GM19468 (cell line): ENCODE measurements around the gene GMPR.
"Not testable (repeated sequence)": the region's sequence is repeated elsewhere in the genome, so short reads cannot be mapped to it uniquely, and the experiment has no call there.

Source experiments
- ATAC-seq: cut with Tn5 transposase; IDR thresholded peaks from one replicate; pipeline ENCODE4 v1.9.1; 2021; ENCODE audit warnings: mild to moderate bottlenecking, moderate library complexity, moderate number of reproducible peaks; ENCODE audit not compliant: unreplicated experiment; ENCODE audit errors: extremely low read depth

GMPR gene

GRCh38 chr6:16244446-16244845 lies 6.1 kb downstream of the GMPR start:
- no peak for ATAC-seq

DNA sequence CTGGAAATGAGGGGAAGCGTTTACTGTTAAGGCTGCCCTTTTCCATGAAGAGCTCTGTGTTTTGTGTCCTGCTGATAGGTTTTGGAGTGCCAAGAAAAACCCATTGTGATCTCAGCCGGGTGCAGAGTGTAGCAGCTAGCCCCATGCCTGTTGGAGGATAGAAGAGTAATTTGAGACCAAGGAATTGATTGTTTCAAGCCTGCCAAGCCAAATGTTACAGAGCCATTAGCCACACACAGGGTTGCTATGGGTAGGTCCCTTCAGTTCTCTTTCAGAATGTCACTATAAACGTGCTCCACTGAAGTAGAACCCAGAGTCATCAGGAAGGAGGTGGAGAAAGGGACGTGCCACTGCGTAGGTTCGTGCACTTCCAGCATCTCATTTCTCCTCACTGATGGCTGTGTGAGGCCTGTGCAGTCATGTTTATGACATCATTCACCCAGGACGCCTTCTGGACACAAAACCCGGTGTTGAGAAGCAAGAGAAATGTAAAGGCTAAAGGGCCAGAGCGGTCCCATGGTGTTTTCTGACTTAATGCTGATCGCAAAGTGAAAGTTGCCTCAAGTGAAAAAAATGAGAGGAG lies 6.6 kb downstream of the GMPR start:
- no peak for ATAC-seq

- ATAC-seq, result no peak
Measured at GRCh38 chr6:16248271-16248853, 10.0 kb downstream of the GMPR start.

GRCh38 chr6:16249971-16250370 lies 11.6 kb downstream of the GMPR start:
- ATAC-seq, result no peak

- no peak for ATAC-seq
Measured at GRCh38 chr6:16251706-16252105, 13.3 kb downstream of the GMPR start.

- no peak for ATAC-seq
Measured at GRCh38 chr6:16252686-16253299, 14.4 kb downstream of the GMPR start.

DNA sequence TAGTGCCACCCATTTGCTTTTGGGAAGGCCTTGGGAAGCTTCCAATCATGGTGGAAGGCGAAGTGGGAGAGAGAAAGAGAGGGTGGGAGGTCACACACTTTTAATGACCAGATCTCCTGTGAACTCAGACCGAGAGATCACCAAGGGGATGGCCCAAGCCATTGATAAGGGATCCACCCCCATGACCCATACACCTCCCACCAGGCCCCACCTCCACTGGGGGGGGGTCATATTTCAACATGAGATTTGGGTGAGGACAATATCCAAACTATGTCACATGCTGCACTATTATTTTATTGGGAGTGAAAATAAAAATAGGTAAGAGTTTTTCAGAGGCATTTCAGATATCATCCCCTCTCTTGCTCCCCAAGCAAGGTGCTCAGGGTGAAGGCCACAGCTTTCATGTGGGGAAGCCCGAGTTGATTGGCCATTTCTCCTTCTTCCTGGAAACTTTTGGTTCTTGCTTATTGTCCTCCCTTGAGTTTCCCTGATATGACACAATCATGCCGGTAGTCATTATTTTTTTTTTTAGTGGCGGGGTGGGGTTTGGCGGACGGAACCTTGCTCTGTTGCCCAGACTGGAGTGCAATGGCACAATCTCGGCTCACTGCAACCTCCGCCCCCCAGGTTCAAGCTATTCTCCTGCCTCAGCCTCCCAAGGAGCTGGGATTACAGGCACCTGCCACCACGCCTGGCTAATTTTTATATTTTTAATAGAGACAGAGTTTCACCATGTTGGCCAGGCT lies 15.2 kb downstream of the GMPR start:
- no peak for ATAC-seq

DNA sequence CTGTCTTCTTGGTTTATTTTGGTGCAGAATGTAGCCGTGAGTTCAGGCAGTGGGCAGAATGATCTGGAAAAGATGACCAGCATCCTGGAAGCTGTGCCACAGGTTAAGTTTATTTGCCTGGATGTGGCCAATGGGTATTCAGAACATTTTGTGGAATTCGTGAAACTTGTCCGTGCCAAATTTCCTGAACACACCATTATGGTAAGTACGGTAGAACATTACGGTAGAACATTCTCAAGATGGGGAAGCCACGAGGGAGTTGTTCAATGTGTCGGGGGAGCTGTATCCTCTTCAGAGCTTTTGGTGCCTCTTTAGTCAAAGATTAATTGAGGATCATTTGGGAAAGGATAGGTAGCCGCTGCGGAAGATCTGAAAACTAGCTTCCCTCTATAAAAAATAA lies 16.1 kb downstream of the GMPR start:
- ATAC-seq, result no peak

DNA sequence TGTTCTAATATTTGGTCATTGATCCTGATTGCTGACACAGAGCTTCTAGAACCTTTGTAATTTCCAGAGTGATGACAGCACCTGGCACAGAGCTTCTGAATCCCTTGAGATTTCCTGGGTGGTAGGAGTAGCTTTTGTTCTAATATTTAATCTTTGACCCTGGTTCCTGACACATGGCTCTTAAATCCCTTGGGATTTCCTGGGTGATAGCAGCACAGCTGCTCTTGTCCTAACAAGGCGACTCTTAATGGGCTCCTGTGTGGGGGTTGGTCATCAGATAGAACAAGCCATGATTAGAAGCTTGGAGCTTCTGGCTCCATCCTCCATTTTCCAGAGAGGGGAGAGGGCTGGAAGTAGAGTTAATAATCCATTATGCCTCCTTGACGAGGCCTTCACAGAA lies 18.4 kb downstream of the GMPR start:
- ATAC-seq, result no peak

- ATAC-seq, result no peak
Measured at GRCh38 chr6:16257999-16258708, 19.8 kb downstream of the GMPR start.

GRCh38 chr6:16258709-16259075 lies 20.3 kb downstream of the GMPR start:
- ATAC-seq, result no peak

- ATAC-seq, result not testable (repeated sequence)
Measured at GRCh38 chr6:16259604-16260003, 21.2 kb downstream of the GMPR start.

DNA sequence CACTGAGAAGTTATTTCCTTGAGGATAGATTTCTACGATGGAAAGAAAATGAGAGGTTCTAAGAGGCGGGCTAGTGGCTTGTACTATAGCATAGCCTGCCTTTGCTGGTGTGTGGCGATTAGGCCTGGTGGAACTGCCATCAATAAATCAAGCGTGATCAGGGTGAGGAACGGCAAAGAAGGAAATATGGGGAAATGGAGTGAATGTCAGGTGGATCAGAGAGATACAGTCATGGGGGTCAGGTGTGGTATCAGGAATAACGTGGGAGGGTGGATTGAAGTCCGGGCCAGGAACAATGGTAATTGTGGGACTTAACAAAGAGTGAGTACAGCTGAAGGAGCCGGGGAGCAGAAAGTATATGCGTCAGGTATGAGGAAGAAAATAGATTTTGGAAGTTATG lies 22.2 kb downstream of the GMPR start:
- not testable (repeated sequence) for ATAC-seq

- not testable (repeated sequence) for ATAC-seq
Measured at GRCh38 chr6:16262773-16263172, 24.4 kb downstream of the GMPR start.

DNA sequence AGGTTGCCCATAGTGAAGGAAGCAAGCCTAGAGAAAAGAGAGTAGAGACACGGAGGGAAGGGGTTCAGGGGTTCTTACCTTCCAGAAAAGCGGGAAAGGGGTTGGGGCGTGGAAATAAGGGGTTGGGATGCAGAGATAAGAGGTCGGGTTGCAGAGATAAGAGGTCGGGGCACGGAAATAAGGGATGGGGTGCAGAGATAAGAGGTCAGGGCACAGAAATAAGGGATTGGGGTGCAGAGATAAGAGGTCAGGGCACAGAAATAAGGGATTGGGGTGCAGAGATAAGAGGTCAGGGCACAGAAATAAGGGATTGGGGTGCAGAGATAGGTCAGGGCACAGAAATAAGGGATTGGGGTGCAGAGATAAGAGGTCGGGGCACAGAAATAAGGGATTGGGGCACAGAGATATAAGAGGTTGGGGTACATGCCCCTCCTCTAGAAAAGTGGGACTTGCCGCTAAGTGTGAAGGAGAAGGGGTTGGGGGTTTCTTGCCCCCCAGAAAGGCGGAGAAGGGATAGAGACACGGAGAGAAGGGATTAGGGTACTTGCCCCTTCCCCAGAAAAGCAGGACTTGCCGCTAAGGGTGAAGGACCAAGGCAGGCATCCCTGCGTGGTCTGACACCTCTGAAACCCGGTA lies 25.2 kb downstream of the GMPR start:
- ATAC-seq, result not testable (repeated sequence)

- no peak for ATAC-seq
Measured at GRCh38 chr6:16264785-16265184, 26.4 kb downstream of the GMPR start.

GRCh38 chr6:16265351-16266341 lies 27.3 kb downstream of the GMPR start:
- no peak for ATAC-seq

DNA sequence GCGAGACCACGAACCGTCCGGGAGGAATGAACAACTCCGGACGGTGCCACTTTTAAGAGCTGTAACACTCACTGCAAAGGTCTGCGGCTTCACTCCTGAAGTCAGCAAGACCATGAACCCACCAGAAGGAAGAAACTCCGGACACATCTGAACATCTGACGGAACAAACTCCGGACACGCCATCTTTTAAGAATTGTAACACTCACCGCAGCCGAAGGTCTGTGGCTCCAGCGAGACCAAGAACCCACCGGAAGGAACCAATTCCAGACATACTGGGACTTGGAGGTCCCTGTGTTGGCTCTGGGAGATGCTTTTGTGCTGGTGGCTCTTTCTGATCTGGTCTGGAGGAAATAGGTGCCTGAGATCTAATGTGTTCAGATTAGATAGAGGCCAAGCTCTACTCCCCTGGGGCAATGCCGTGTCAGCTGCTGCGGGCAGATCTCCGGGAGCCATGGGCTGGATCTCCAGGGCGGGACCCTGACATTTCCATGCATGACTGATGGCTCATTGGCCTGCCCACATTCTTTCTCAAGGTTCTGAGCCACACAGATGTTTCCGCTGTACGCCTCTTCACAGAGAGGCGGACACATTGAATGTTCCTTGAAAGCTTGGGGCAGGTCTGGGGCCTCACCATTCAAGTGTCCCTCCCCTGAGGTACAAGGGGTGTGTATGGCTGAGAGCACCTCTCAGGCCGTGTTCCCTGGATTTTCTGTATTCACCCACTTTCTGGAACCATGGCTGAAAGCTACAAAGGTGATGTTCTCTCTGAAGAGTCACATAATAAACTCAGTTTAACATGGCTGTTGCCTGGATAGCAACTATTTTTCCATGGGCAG lies 29.3 kb downstream of the GMPR start:
- ATAC-seq, result no peak
